GM23338 (cell line): ENCODE data around the gene CHAD.

Experiments used
- EZH2 ChIP-seq: fragments of 200-600 bp; sonication (generic); IDR thresholded peaks from one replicate; pipeline ENCODE4 v1.8.0; 2017; ENCODE audit warnings: antibody characterized with exemption, mild to moderate bottlenecking, low read depth; ENCODE audit not compliant: unreplicated experiment
- EZH2phosphoT487 ChIP-seq: fragments of 200-600 bp; sonication (generic); IDR thresholded peaks from one replicate; pipeline ENCODE4 v1.8.1; 2018; ENCODE audit warnings: antibody characterized with exemption; ENCODE audit not compliant: unreplicated experiment
- JUNB ChIP-seq: IDR thresholded peaks from one replicate; pipeline ENCODE4 v1.6.1; 2016; ENCODE audit warnings: antibody characterized with exemption; ENCODE audit not compliant: unreplicated experiment
- NANOG ChIP-seq: IDR thresholded peaks from 2 replicates; pipeline ENCODE4 v1.6.1; 2016; ENCODE audit warnings: antibody characterized with exemption, borderline replicate concordance
- POLR2AphosphoS5 ChIP-seq: IDR thresholded peaks from 2 replicates; pipeline ENCODE4 v1.6.1; 2016; ENCODE audit warnings: antibody characterized with exemption, low read depth
- ZNF114 ChIP-seq: fragments of 250-450 bp; sonication (Bioruptor Pico); IDR thresholded peaks from 2 replicates; pipeline ENCODE4 v1.5.0; 2020; ENCODE audit warnings: mild to moderate bottlenecking, moderate library complexity
- TF ChIP-seq, protein P1 (sequence below), 2 experiments: fragments of 200-600 bp in 1 of 2; sonication (generic) in 1 of 2; conservative IDR thresholded peaks; 2 replicates each; pipeline versions ENCODE4 v1.5.1 to v1.6.1; 2016 to 2017; ENCODE audit warnings: antibody characterized with exemption in 2 of 2, low read depth in 2 of 2, mild to moderate bottlenecking in 2 of 2, moderate library complexity in 1 of 2
- TF ChIP-seq, protein P2 (sequence below): IDR thresholded peaks from one replicate; pipeline ENCODE4 v1.6.1; 2018; ENCODE audit warnings: antibody characterized with exemption; ENCODE audit not compliant: unreplicated experiment
- TF ChIP-seq, protein P3 (sequence below): fragments of 250-450 bp; sonication (Bioruptor Pico); IDR thresholded peaks from 2 replicates; pipeline ENCODE4 v1.5.0; 2020; ENCODE audit warnings: mild to moderate bottlenecking, moderate library complexity

DNA sequence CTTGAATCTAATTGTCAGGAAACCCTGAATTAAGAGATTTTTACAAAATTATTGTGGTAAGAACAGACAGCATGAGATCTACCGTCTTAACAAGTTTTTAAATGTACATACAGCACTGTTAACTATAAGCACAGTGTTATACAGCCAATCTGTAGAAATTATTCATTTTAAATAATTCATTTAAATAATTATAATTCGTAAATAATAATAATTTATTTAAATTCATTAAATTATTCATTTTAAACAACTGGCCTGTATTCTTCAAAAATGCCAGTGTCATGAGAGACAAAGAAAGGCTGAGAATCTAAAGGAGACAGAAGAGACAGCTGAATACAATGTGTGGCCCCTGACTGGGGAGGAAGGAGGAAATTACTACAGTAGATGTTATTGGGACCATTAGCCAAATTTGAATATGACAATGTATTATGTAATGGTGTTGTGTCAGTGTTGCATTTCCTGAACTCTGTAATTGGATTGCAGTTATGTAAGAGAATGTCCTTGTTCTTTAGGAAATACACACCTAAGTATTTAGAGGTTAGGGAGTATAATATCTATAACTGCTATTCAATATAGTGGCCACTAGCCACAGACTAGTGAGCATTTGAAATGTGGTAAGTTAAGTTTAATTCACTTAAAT, 12.3 kb upstream of the CHAD start:
- TF ChIP-seq EZH2phosphoT487 (no peak), POLR2AphosphoS5 (no peak), EZH2 (no peak), ZNF114 (CRISPR knock-in tag) (no peak), NANOG (no peak), JUNB (no peak)
- TF ChIP-seq, protein P1, sequence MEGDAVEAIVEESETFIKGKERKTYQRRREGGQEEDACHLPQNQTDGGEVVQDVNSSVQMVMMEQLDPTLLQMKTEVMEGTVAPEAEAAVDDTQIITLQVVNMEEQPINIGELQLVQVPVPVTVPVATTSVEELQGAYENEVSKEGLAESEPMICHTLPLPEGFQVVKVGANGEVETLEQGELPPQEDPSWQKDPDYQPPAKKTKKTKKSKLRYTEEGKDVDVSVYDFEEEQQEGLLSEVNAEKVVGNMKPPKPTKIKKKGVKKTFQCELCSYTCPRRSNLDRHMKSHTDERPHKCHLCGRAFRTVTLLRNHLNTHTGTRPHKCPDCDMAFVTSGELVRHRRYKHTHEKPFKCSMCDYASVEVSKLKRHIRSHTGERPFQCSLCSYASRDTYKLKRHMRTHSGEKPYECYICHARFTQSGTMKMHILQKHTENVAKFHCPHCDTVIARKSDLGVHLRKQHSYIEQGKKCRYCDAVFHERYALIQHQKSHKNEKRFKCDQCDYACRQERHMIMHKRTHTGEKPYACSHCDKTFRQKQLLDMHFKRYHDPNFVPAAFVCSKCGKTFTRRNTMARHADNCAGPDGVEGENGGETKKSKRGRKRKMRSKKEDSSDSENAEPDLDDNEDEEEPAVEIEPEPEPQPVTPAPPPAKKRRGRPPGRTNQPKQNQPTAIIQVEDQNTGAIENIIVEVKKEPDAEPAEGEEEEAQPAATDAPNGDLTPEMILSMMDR (conservative IDR thresholded peaks at IDR 0.05; ENCODE audit: low read depth in 2 of 2), result no peak
- TF ChIP-seq, protein P2, sequence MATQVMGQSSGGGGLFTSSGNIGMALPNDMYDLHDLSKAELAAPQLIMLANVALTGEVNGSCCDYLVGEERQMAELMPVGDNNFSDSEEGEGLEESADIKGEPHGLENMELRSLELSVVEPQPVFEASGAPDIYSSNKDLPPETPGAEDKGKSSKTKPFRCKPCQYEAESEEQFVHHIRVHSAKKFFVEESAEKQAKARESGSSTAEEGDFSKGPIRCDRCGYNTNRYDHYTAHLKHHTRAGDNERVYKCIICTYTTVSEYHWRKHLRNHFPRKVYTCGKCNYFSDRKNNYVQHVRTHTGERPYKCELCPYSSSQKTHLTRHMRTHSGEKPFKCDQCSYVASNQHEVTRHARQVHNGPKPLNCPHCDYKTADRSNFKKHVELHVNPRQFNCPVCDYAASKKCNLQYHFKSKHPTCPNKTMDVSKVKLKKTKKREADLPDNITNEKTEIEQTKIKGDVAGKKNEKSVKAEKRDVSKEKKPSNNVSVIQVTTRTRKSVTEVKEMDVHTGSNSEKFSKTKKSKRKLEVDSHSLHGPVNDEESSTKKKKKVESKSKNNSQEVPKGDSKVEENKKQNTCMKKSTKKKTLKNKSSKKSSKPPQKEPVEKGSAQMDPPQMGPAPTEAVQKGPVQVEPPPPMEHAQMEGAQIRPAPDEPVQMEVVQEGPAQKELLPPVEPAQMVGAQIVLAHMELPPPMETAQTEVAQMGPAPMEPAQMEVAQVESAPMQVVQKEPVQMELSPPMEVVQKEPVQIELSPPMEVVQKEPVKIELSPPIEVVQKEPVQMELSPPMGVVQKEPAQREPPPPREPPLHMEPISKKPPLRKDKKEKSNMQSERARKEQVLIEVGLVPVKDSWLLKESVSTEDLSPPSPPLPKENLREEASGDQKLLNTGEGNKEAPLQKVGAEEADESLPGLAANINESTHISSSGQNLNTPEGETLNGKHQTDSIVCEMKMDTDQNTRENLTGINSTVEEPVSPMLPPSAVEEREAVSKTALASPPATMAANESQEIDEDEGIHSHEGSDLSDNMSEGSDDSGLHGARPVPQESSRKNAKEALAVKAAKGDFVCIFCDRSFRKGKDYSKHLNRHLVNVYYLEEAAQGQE, result no peak
- TF ChIP-seq, protein P3, sequence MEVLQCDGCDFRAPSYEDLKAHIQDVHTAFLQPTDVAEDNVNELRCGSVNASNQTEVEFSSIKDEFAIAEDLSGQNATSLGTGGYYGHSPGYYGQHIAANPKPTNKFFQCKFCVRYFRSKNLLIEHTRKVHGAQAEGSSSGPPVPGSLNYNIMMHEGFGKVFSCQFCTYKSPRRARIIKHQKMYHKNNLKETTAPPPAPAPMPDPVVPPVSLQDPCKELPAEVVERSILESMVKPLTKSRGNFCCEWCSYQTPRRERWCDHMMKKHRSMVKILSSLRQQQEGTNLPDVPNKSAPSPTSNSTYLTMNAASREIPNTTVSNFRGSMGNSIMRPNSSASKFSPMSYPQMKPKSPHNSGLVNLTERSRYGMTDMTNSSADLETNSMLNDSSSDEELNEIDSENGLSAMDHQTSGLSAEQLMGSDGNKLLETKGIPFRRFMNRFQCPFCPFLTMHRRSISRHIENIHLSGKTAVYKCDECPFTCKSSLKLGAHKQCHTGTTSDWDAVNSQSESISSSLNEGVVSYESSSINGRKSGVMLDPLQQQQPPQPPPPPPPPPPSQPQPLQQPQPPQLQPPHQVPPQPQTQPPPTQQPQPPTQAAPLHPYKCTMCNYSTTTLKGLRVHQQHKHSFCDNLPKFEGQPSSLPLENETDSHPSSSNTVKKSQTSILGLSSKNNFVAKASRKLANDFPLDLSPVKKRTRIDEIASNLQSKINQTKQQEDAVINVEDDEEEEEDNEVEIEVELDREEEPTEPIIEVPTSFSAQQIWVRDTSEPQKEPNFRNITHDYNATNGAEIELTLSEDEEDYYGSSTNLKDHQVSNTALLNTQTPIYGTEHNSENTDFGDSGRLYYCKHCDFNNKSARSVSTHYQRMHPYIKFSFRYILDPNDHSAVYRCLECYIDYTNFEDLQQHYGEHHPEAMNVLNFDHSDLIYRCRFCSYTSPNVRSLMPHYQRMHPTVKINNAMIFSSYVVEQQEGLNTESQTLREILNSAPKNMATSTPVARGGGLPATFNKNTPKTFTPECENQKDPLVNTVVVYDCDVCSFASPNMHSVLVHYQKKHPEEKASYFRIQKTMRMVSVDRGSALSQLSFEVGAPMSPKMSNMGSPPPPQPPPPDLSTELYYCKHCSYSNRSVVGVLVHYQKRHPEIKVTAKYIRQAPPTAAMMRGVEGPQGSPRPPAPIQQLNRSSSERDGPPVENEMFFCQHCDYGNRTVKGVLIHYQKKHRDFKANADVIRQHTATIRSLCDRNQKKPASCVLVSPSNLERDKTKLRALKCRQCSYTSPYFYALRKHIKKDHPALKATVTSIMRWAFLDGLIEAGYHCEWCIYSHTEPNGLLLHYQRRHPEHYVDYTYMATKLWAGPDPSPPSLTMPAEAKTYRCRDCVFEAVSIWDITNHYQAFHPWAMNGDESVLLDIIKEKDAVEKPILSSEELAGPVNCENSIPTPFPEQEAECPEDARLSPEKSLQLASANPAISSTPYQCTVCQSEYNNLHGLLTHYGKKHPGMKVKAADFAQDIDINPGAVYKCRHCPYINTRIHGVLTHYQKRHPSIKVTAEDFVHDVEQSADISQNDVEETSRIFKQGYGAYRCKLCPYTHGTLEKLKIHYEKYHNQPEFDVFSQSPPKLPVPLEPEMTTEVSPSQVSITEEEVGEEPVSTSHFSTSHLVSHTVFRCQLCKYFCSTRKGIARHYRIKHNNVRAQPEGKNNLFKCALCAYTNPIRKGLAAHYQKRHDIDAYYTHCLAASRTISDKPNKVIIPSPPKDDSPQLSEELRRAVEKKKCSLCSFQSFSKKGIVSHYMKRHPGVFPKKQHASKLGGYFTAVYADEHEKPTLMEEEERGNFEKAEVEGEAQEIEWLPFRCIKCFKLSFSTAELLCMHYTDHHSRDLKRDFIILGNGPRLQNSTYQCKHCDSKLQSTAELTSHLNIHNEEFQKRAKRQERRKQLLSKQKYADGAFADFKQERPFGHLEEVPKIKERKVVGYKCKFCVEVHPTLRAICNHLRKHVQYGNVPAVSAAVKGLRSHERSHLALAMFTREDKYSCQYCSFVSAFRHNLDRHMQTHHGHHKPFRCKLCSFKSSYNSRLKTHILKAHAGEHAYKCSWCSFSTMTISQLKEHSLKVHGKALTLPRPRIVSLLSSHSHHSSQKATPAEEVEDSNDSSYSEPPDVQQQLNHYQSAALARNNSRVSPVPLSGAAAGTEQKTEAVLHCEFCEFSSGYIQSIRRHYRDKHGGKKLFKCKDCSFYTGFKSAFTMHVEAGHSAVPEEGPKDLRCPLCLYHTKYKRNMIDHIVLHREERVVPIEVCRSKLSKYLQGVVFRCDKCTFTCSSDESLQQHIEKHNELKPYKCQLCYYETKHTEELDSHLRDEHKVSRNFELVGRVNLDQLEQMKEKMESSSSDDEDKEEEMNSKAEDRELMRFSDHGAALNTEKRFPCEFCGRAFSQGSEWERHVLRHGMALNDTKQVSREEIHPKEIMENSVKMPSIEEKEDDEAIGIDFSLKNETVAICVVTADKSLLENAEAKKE, result no peak
